HEK293T (cell line): ENCODE results near the gene C19orf47.

ENCODE experiments used
- CTCF ChIA-PET: fragments of 350-600 bp; formaldehyde crosslinking; extraction: SDS; loops from one replicate; lab custom pipeline; 2021; ENCODE audit warnings: antibody characterized with exemption, inconsistent platforms; lab: Yijun Ruan, JAX
- POLR2A ChIA-PET: fragments of 350-600 bp; formaldehyde crosslinking; extraction: SDS; loops from one replicate; lab custom pipeline; 2020; ENCODE audit warnings: antibody characterized with exemption, inconsistent platforms; lab: Yijun Ruan, JAX
- DNase-seq: peaks from one replicate; pipeline ENCODE4 v3.0.0; 2012; ENCODE audit warnings: mixed read lengths; ENCODE audit errors: extremely low spot score
- ARNT ChIP-seq: fragments of 450-650 bp; IDR thresholded peaks from 2 replicates; pipeline ENCODE4 v1.6.1; 2017; ENCODE audit warnings: mild to moderate bottlenecking
- BHLHE40 ChIP-seq: fragments of 450-650 bp; IDR thresholded peaks from 2 replicates; pipeline ENCODE4 v1.6.1; 2016; ENCODE audit warnings: mild to moderate bottlenecking, moderate library complexity, borderline replicate concordance
- CTBP1 ChIP-seq: fragments of 450-650 bp; IDR thresholded peaks from 2 replicates; pipeline ENCODE4 v1.6.1; 2016; ENCODE audit warnings: borderline replicate concordance
- ELF4 ChIP-seq: fragments of 450-650 bp; IDR thresholded peaks from 2 replicates; pipeline ENCODE4 v1.6.1; 2017; ENCODE audit warnings: antibody characterized with exemption
- FOXA1 ChIP-seq: fragments of 450-650 bp; IDR thresholded peaks from 2 replicates; pipeline ENCODE4 v1.6.1; 2016; ENCODE audit warnings: mild to moderate bottlenecking
- FOXK2 ChIP-seq: fragments of 450-650 bp; IDR thresholded peaks from 2 replicates; pipeline ENCODE4 v1.6.1; 2016; ENCODE audit warnings: mild to moderate bottlenecking
- FOXM1 ChIP-seq: fragments of 450-650 bp; IDR thresholded peaks from 2 replicates; pipeline ENCODE4 v1.6.1; 2017; ENCODE audit warnings: mild to moderate bottlenecking, borderline replicate concordance
- HDGF ChIP-seq: fragments of 450-650 bp; IDR thresholded peaks from 2 replicates; pipeline ENCODE4 v1.6.1; 2017; ENCODE audit warnings: antibody characterized with exemption, borderline replicate concordance
- L3MBTL2 ChIP-seq: fragments of 450-650 bp; conservative IDR thresholded peaks from 2 replicates; pipeline ENCODE4 v1.6.1; 2016; ENCODE audit warnings: mild to moderate bottlenecking
- LEF1 ChIP-seq: fragments of 450-650 bp; IDR thresholded peaks from 2 replicates; pipeline ENCODE4 v1.6.1; 2017; ENCODE audit warnings: mild to moderate bottlenecking, borderline replicate concordance
- NFRKB ChIP-seq: fragments of 450-650 bp; IDR thresholded peaks from 2 replicates; pipeline ENCODE4 v1.6.1; 2016; ENCODE audit warnings: mild to moderate bottlenecking, moderate library complexity
- PKNOX1 ChIP-seq: fragments of 450-650 bp; IDR thresholded peaks from 2 replicates; pipeline ENCODE4 v1.6.1; 2016
- SP1 ChIP-seq: fragments of 450-650 bp; IDR thresholded peaks from 2 replicates; pipeline ENCODE4 v1.6.1; 2017
- SUZ12 ChIP-seq: fragments of 450-650 bp; IDR thresholded peaks from 2 replicates; pipeline ENCODE4 v1.6.1; 2016; ENCODE audit warnings: mild to moderate bottlenecking
- TARDBP ChIP-seq: fragments of 450-650 bp; IDR thresholded peaks from 2 replicates; pipeline ENCODE4 v1.6.1; 2016
- ZNF384 ChIP-seq: fragments of 450-650 bp; IDR thresholded peaks from 2 replicates; pipeline ENCODE4 v1.6.1; 2016

C19orf47 gene

GRCh38 chr19:40393894-40394815, 46.0 kb upstream of the C19orf47 start:
- CTCF ChIA-PET, result no interaction called here
- TF ChIP-seq FOXM1 (no peak), PKNOX1 (no peak), L3MBTL2 (no peak)

GRCh38 chr19:40392894-40393517, 44.8 kb upstream of the C19orf47 start:
- no peak for DNase-seq
- ChIA-PET CTCF (no interaction called here), POLR2A (no interaction called here)
- no peak for TF ChIP-seq BHLHE40
- no peak for TF ChIP-seq L3MBTL2
- no peak for TF ChIP-seq CTBP1
- TF ChIP-seq ZNF384, result no peak
- TF ChIP-seq FOXM1, result no peak
- no peak for TF ChIP-seq NFRKB
- no peak for TF ChIP-seq TARDBP
- no peak for TF ChIP-seq SP1

More at GRCh38 chr19:40393894-40394815, 46.0 kb upstream of the C19orf47 start:
- DNase-seq, result no peak
- POLR2A ChIA-PET, result no interaction called here

GRCh38 chr19:40392123-40392522, 43.9 kb upstream of the C19orf47 start:
- CTCF ChIA-PET, result no interaction called here

GRCh38 chr19:40390084-40390742, 42.0 kb upstream of the C19orf47 start, which contains the start of gene HIPK4:
HIPK4 (minus strand) TSS chr19:40390181; CDS start chr19:40389902, 279 bp downstream.
- TF ChIP-seq CTBP1 (no peak), PKNOX1 (no peak), BHLHE40 (no peak), LEF1 (no peak), FOXK2 (no peak), L3MBTL2 (no peak), ELF4 (no peak), HDGF (no peak), NFRKB (no peak), FOXA1 (no peak), SUZ12 (no peak), FOXM1 (no peak), SP1 (no peak), ZNF384 (no peak), ARNT (no peak), TARDBP (no peak)
- ChIA-PET CTCF (no interaction called here), POLR2A (no interaction called here)
- no peak for DNase-seq

More at GRCh38 chr19:40392123-40392522, 43.9 kb upstream of the C19orf47 start:
- POLR2A ChIA-PET, result no interaction called here
- no peak for DNase-seq
- TF ChIP-seq FOXM1, result no peak
- TF ChIP-seq PKNOX1, result no peak
- no peak for TF ChIP-seq NFRKB
- no peak for TF ChIP-seq FOXK2
- TF ChIP-seq HDGF, result no peak
- TF ChIP-seq FOXA1, result no peak
- no peak for TF ChIP-seq LEF1
- TF ChIP-seq L3MBTL2, result no peak
- no peak for TF ChIP-seq CTBP1
- TF ChIP-seq ZNF384, result no peak
- TF ChIP-seq SP1, result no peak
- no peak for TF ChIP-seq BHLHE40
- TF ChIP-seq SUZ12, result no peak
- no peak for TF ChIP-seq ELF4
- TF ChIP-seq TARDBP, result no peak

- POLR2A ChIA-PET, result no interaction called here
- TF ChIP-seq LEF1 (no peak), BHLHE40 (no peak), NFRKB (no peak)
- CTCF ChIA-PET, result no interaction called here
- DNase-seq, result no peak
Measured at GRCh38 chr19:40389404-40390083, 41.3 kb upstream of the C19orf47 start.
